Activated CD4-positive, alpha-beta T cell treated with anti-CD3 and anti-CD28 coated beads for 24 hours (primary cell): ENCODE measurements around the gene CTBS.

Experiments
- DNase-seq, 2 donors: peaks; one replicate each; pipeline ENCODE4 v3.0.0-alpha.2; 2020; ENCODE audit warnings: low read depth in 2 of 2

Gene CTBS

DNA sequence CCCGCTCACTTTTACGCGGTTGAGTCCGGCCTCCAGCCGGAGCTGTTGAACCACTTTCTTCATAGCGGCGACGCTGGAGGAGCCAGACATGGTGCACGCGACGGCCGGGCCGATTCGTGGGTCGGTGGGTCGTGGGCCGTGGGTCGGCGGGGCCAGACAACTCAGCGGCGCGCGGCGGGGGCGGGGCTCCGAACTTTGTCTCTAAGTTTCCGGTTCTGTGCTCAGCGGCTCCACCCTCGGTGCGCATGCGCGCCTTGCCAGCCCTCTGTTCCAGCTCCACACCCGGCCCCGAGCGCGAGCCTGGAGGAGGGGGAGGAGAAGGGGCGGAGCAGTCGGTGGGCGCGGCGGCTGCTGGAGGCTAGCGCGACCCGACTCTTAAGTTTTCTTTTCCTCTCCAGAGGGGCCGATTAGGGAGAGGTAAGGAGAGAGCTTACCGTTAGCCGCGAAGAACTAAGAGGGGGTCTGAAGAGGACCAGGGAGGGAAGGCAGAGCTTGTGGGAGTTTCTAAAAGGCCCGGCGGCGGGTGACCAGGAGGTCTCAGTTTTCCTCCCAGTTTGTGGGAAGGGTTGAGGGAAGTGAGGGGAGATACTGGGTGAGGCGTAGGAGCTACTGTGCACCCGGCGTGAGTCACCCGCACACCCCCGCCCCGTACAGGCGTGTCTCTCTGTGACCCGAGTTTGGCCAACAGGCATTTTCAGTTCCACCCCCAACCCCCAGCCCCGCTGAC is 68.1 kb downstream of the CTBS start, which contains the start of the genes GNG5 and SPATA1:
Gene GNG5, minus strand, starts transcription at position 580 of the 727 bp plus-strand sequence. Its CDS starts 490 bp downstream, at position 90.
Gene SPATA1, plus strand, starts transcription at position 385 of the 727 bp plus-strand sequence. CDS start 9,974 bp downstream, outside the sequence.
- peak; percentile 96 for DNase-seq

DNA sequence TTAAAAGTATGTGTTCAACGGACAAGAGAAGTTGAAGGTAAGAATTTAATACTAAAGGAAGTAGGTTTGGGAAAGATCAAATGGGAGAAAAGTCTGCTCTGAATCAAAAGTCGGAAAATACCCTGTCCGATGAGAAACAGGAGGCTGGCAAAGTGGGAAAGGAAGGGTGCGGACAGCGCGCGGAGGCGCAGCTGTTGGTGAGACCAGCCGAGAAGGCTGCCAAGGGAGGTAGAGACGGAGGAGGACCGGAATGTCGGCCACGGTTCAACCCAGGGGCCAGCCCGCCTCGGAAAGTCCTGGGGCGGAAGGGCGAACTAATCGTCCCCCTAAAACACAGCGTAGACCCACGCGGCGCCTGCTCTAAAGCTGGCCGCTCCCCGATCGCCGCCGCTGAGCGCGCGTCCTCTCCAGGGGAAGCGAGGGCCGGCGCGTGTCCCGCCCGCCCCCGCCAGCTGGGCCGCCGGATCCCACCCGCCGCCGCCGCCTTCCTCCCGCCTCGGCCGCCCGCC is 68.7 kb downstream of the CTBS start:
- no peak for DNase-seq

DNA sequence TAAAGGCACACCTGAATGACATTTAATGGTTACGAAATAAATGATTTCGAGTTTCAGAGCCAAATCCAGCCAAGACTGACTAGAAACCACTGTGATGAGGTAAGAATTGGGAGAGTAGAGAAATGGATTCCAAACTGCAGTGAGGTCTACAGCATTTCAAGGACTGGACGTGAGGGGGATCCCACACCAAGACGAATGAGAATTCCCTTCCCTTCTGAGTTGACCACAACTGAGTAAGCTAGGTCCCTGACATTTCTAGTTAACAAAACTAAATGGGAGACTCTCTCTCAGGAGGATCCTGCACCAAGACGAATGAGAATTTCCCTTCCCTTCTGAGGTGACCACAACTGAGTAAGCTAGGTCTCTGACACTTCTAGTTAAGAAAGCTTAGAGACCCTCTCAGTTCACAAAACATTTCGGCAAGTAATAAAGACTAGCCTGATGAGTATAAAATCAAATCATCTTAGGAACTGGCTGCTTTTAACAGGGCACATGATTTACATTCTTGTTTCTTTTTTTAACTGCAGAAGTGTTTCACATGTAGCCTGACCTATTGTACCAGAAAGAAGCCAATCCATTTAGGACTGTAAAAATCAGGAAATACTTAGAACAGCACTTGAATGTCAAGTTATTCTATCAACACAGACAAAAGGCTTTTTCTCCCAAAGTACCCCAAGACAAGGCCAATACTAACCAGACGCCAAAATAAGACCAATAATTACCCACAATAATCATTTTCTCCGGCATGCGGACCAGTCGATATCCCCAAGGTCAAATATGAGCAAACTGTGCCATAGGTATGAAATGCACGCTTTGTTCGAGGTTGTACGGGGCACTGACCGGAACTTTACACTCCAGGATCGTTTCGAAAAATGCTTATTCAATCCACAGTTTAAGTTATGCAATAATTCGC is 69.4 kb downstream of the CTBS start:
- DNase-seq, result no peak

DNA sequence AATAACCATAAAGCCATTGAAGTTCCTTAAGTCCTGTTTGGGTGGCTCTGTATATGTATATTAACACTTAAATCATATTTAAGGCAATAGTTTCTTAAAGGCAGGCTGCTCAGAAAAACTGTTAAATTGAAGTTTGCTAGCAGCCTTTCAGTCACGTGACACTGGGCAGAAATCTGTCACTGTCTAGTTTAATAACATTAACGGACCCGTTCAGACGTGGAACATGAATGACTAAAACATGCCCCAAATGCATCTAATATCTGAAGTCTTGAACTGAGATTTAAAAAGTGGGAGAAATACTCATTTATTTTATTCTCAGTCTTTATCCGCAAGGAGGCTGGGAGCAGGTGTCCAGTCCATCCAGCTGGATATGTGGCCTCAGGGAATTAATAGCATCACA is 71.3 kb downstream of the CTBS start:
- DNase-seq, result no peak
